GM18508 (cell line): Measurements from ENCODE around the gene TFB1M.
"Not testable (repeated sequence)": the region's sequence is repeated elsewhere in the genome, so short reads cannot be mapped to it uniquely, and the experiment has no call there.

Source experiments
- ATAC-seq: cut with Tn5 transposase; IDR thresholded peaks from one replicate; pipeline ENCODE4 v1.9.1; 2021; ENCODE audit warnings: moderate number of reproducible peaks; ENCODE audit not compliant: insufficient read depth, unreplicated experiment

TFB1M gene

GRCh38 chr6:155330133-155330734, 15.9 kb upstream of the TFB1M start:
- ATAC-seq = no peak

DNA sequence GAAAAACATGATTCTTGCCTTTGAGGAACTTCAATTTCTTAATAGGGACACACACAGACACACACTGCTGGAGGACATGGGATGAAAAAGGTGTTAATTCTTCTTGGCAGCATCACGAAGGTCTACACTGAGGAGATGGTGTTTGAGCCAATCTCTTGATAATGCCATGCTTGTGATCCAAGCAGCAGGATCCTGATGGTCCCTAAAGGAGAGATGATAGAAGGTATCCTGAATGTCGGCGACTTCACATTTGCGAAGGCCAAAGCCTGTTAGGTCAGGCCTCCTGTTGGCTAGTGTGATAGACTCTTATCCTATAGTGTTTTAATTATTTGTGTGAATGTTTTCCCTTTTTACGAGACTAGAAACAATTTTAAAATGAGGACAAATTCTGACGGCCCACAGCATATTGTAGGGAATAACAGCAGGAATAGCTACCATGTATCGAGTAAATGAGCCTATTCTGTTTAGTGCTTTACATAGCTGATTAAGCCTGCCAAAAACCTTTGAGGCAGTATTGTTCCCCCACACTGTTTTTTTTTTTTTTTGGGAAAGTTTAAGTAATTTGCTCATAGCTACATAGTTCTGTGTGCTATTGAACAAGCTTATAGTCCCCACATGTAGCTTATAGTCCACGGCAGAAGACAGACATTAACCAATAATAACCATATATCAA, 15.3 kb upstream of the TFB1M start:
- no peak for ATAC-seq

- no peak for ATAC-seq
Observed at GRCh38 chr6:155328539-155329459, 14.5 kb upstream of the TFB1M start.

DNA sequence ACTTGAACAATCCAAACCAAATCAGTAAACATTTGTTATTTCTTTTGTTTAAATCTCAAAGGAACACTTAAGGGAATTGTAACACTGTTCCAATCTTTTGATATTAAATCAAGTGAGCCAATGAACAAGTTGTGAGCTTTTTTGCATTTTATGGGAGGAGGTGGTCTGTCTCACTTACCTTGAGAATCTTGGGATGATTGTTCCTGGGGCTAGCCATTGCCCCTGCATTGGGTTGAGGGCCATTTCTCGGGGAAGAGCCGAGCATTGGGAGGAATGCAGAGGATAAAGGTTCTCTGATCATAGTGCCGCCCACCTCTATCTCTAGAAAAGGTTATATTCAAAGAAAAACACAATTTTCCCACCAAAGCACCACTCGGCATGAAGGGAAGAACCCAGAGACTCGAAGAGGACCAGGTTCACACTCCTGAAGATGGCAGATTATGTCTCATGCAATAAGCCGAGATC, 13.8 kb upstream of the TFB1M start:
- ATAC-seq = no peak

GRCh38 chr6:155327326-155328073, 13.2 kb upstream of the TFB1M start:
- ATAC-seq = no peak

DNA sequence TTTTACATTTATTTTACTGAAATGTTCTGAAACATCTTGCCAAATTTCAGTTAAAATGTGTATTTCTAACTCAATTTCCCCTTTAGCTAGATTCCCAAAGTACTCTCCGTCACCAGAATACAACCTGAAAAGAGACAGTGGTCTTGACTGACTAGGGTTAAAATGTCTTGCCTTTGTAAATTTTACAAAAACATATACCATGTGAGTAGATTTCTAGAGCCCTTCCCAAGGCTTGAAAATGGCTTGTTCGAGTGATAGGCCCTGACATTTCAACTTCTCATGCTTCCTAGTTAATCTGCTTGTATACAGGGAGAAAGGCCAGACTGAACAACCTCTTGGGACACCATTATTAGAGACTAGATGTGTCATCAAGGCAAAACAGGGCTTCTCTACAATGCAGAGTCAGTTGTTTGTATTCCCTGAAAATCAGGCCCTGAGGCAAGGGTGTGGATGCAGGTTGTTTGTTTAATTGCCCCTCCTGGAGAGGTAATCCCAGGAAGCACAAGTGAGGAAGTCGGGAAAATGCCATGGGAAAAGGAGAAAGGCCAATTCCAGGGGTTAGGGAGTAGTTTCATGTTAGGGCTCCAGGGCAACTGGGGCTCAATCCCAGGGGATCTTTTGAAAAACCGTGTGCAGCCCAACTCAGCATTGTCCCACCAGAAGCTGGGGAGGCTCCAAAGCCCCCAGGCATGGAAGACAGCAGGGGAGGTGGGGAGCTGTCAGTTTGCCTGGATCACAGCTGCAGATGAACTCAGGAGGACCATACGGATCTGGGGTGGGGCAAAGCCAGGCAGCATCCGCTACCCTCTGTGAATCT, 11.6 kb upstream of the TFB1M start:
- ATAC-seq = no peak

- ATAC-seq = no peak
Observed at GRCh38 chr6:155324993-155325392, 10.7 kb upstream of the TFB1M start.

- ATAC-seq = no peak
Observed at GRCh38 chr6:155324172-155324571, 9.9 kb upstream of the TFB1M start.

GRCh38 chr6:155319902-155320301, 5.6 kb upstream of the TFB1M start:
- ATAC-seq = no peak

DNA sequence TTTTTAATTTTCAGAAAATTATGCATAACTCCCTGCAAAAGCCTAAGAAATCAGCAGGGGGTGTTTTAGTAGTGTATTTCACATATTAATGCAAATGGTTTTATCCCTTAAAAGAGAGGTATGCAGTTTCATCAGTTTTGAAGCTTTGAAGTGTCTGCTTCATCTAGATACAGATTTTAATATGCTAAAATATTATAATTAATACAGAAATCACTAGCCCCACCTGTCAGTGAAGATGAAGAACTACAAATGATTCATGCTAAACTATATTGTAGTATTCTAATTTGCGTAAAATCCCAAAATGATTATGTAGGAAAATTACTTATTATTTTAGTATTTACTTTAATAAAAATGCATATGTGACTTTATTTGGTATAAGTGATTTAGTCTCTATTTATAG, 2.9 kb upstream of the TFB1M start:
- ATAC-seq = no peak

DNA sequence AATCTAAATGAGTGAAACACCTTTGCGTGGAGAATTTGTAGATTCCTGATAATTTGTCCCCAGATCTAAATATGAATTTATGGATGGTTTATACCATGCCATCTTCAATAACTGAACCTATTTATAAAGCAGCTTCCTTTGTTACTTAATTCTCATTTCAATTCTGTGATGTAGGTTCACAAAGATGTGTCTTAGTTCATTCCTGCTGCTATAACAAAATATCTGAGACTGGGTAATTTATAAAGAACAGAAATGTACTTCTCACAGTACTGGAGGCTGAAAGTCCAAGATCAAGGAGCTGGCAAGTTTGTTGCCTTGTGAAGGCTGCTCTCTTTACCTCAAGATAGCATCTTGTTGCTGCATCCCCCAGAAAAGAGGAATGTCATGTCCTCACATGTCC, 2.1 kb upstream of the TFB1M start:
- no peak for ATAC-seq

- ATAC-seq = no peak
Observed at GRCh38 chr6:155315516-155315871, 1.2 kb upstream of the TFB1M start.

DNA sequence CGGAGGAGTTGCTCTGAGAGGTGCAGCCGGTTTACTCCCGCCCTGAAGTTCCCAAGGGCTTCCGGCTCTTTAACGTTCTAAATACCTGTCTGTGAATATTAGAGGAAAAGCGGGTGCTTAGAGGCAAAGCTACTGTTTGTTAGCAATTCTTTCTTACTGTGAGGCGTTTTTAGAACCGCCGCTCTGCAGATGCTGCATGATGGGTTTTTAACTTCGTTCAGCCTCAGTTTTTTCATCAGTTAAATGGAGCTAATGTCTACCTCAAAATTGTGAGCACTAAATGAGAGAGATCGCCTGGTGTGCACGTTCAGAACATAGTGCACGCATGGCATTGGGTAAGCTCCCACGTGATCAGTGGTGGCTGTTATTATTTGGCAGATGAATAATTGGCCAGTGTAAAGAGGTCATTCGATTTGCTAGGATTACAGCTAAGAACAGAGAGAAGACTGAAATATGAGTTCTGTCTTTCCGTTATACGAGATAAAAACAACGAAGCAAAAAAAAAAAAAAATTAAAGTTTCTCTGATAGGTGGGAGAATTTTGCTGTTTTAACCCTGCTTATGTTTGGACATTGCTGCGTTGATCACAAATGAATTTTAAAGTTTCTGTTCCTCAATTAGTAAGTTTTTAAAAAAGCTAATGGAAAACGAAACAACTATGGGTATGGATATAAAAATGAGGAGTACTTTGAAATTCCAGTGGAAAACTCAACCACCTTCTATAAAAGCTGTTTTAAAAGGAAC, 660 bp upstream of the TFB1M start:
- peak; percentile 38 for ATAC-seq

DNA sequence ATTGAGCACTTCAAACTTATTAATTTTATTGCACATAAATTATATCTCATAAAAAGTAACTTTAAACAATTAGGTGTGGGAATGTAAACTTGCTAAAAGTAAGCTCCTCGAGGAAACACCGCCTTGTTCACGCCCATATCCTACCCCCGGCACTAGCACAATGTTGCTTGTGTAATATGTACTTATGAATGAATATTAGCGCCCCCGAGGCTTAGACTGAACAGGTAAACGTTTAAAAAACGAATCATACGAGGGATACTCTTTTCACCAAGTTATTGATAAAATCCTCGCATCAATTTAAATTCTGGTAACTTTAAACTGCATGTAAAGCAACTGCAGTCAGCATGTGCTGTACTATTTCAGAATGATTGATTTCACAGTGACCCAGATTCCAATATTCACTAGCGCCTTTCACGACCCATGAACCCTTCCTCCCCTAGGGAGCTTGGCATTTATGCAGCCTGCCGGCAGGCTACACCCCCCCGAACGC, 637 bp downstream of the TFB1M start:
- ATAC-seq = peak; percentile 3

- ATAC-seq = not testable (repeated sequence)
Observed at GRCh38 chr6:155312950-155313349, 1.3 kb downstream of the TFB1M start.

- ATAC-seq = no peak
Observed at GRCh38 chr6:155311583-155311982, 2.7 kb downstream of the TFB1M start.

- ATAC-seq = no peak
Observed at GRCh38 chr6:155311086-155311485, 3.2 kb downstream of the TFB1M start.

GRCh38 chr6:155310596-155310995, 3.7 kb downstream of the TFB1M start:
- no peak for ATAC-seq

DNA sequence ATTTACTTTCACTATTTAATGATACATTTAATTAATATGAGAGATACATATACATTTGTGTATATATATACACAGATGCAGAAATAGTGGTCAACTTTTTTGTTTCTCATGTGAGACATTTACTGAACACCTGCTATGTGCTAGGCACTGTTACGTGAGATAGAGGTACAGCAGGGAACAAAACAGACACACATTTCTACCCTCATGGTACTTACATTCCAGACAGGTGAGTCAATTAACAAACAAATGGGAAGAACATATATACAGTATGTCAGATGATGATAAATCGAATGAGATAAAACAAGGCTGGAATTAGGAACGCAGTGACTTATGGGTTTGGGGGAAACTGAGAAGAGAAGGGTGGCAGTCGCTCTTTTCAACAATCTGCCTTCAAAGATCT, 5.1 kb downstream of the TFB1M start:
- ATAC-seq = no peak
